NT2/D1 (cell line): ENCODE results near the gene GTF3A.

Experiments
- SUZ12 ChIP-seq: IDR thresholded peaks from 2 replicates; pipeline ENCODE4 v1.6.1; 2011; ENCODE audit not compliant: insufficient read length, insufficient read depth; ENCODE audit errors: extremely low read depth
- YY1 ChIP-seq: IDR thresholded peaks from 2 replicates; pipeline ENCODE4 v1.6.1; 2011; ENCODE audit not compliant: insufficient read length, insufficient read depth
- ZNF274 ChIP-seq: IDR thresholded peaks from 2 replicates; pipeline ENCODE4 v1.6.1; 2011; ENCODE audit warnings: mild to moderate bottlenecking, low read depth, low read length

DNA sequence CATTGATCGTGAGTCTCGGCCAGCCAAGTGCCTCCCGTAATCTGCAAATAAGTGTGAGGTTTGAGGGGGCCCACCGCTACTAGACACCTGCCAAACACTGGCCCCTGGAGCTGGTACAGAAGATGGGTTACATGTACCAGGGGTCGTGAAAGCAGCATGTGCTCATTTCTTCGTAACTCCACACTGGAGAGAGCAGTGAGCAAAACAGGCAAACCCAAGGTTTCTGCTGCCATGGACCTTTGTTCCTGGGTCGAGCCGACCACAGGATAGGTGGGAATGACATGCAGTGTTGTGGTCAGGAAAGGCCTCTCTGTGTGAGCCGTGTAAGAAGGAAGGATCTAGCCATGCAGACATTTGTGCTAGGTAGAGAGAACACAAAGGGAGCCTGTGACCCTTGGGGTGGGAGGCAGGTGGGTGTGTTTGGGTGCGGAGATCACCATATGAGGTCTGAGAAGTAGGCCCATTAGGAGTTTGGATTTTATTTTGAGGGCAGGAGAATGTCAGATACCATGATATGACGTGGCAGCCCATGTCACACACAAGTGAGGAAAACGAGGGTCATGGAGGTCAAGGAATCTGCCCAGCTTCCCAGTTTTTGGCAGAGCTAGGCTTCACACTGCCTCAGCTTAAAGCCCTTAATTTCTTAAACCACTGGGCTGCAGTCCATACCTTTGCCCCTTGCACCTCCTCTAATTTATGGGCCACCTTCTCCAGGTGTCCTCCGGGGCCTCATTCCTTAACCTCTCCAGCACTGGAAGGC, 919 bp downstream of the GTF3A start:
- TF ChIP-seq ZNF274, result no peak
- no peak for TF ChIP-seq YY1
- no peak for TF ChIP-seq SUZ12
